Measurements from ENCODE around the gene PPP1R12B.

DNA sequence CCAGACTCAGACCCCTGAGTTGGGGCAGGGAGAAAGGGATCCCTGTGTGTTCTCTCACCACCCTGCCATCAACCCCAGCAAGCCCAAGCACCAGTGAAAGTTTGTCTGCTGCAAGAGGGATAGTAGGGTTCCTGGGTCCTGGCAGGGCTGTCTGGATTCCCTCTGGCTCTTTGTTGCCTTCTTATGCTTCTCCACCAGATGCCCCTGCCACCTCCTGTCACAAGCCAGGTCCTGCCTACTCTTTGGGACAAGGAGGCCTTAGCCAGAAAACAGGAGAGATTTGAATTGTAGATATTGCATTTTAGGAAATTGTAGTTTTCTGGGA lies 28.5 kb upstream of the PPP1R12B start:
- TF ChIP-seq, protein P1, sequence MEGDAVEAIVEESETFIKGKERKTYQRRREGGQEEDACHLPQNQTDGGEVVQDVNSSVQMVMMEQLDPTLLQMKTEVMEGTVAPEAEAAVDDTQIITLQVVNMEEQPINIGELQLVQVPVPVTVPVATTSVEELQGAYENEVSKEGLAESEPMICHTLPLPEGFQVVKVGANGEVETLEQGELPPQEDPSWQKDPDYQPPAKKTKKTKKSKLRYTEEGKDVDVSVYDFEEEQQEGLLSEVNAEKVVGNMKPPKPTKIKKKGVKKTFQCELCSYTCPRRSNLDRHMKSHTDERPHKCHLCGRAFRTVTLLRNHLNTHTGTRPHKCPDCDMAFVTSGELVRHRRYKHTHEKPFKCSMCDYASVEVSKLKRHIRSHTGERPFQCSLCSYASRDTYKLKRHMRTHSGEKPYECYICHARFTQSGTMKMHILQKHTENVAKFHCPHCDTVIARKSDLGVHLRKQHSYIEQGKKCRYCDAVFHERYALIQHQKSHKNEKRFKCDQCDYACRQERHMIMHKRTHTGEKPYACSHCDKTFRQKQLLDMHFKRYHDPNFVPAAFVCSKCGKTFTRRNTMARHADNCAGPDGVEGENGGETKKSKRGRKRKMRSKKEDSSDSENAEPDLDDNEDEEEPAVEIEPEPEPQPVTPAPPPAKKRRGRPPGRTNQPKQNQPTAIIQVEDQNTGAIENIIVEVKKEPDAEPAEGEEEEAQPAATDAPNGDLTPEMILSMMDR (IDR thresholded peaks at IDR 0.05) = no peak
- TF ChIP-seq POLR2A (IDR thresholded peaks at IDR 0.05) = no peak

Measured in body of pancreas (tissue), 4 donors.